Trophoblast cell (in vitro differentiated cells and primary cell): ENCODE results near the gene KCNH4.

ENCODE experiments used
- DNase-seq, 2 donors: peaks; one replicate each; pipeline ENCODE4 v3.0.0-alpha.2; 2016
- H2AFZ ChIP-seq: 2 replicates; pipeline ENCODE4 v1.6.1; 2013; ENCODE audit warnings: low read length, moderate library complexity, mild to moderate bottlenecking; ENCODE audit not compliant: insufficient read depth, poor library complexity
- H2AK5ac ChIP-seq: 2 replicates; pipeline ENCODE4 v1.6.1; 2013; ENCODE audit warnings: mild to moderate bottlenecking, low read length
- H2BK120ac ChIP-seq: 2 replicates; pipeline ENCODE4 v1.6.1; 2013; ENCODE audit warnings: low read length, mild to moderate bottlenecking, moderate library complexity; ENCODE audit not compliant: insufficient read depth, poor library complexity
- H2BK12ac ChIP-seq: 2 replicates; pipeline ENCODE4 v1.6.1; 2013; ENCODE audit warnings: mild to moderate bottlenecking, low read length, moderate library complexity
- H2BK5ac ChIP-seq: 2 replicates; pipeline ENCODE4 v1.6.1; 2013; ENCODE audit warnings: low read length, low read depth, moderate library complexity, mild to moderate bottlenecking; ENCODE audit not compliant: poor library complexity
- H3K14ac ChIP-seq: 2 replicates; pipeline ENCODE4 v1.6.1; 2013; ENCODE audit warnings: mild to moderate bottlenecking, low read length
- H3K18ac ChIP-seq: 2 replicates; pipeline ENCODE4 v1.6.1; 2013; ENCODE audit warnings: mild to moderate bottlenecking, low read length
- H3K23ac ChIP-seq: 2 replicates; pipeline ENCODE4 v1.6.1; 2013; ENCODE audit warnings: low read length
- H3K27ac ChIP-seq: 2 replicates; pipeline ENCODE4 v1.5.1; 2013; ENCODE audit warnings: low read depth, mild to moderate bottlenecking, inconsistent platforms, low read length, moderate library complexity
- H3K27me3 ChIP-seq: 2 replicates; pipeline ENCODE4 v1.6.1; 2013; ENCODE audit warnings: inconsistent platforms, mild to moderate bottlenecking, low read length, moderate library complexity; ENCODE audit not compliant: insufficient read depth
- H3K36me3 ChIP-seq, 2 experiments: 1 replicate in 1 of 2; 2 replicates in 1 of 2; pipeline ENCODE4 v1.6.1; 2013; ENCODE audit warnings: low read length in 2 of 2, mild to moderate bottlenecking in 2 of 2, moderate library complexity in 1 of 2; ENCODE audit not compliant: insufficient read depth in 2 of 2, control insufficient read depth in 1 of 2
- H3K4ac ChIP-seq: 2 replicates; pipeline ENCODE4 v1.6.1; 2013; ENCODE audit warnings: low read depth, mild to moderate bottlenecking, low read length, moderate library complexity
- H3K4me1 ChIP-seq, 2 experiments: 1 replicate in 1 of 2; 2 replicates in 1 of 2; pipeline ENCODE4 v1.6.1; 2013; ENCODE audit warnings: low read length in 2 of 2, mild to moderate bottlenecking in 2 of 2, moderate library complexity in 1 of 2; ENCODE audit not compliant: insufficient read depth in 2 of 2, control insufficient read depth in 1 of 2
- H3K4me2 ChIP-seq: 2 replicates; pipeline ENCODE4 v1.6.1; 2013; ENCODE audit warnings: inconsistent platforms, mild to moderate bottlenecking, low read length, moderate library complexity
- H3K4me3 ChIP-seq: 2 replicates; pipeline ENCODE4 v1.5.1; 2013; ENCODE audit warnings: mild to moderate bottlenecking, low read depth, low read length, inconsistent platforms
- H3K79me1 ChIP-seq: one replicate; pipeline ENCODE4 v1.6.1; 2013; ENCODE audit warnings: low read length
- H3K79me2 ChIP-seq: 2 replicates; pipeline ENCODE4 v1.6.1; 2013; ENCODE audit warnings: low read length, mild to moderate bottlenecking; ENCODE audit not compliant: control insufficient read depth, insufficient read depth, poor library complexity
- H3K9ac ChIP-seq: 2 replicates; pipeline ENCODE4 v1.6.1; 2013; ENCODE audit warnings: mild to moderate bottlenecking, low read length
- H3K9me3 ChIP-seq: 2 replicates; pipeline ENCODE4 v1.6.1; 2013; ENCODE audit warnings: low read depth, mild to moderate bottlenecking, control low read depth, inconsistent platforms, low read length; ENCODE audit not compliant: insufficient read depth
- H4K12ac ChIP-seq: 2 replicates; pipeline ENCODE4 v1.6.1; 2013; ENCODE audit warnings: low read depth, mild to moderate bottlenecking, low read length, moderate library complexity
- H4K8ac ChIP-seq: 2 replicates; pipeline ENCODE4 v1.6.1; 2013; ENCODE audit warnings: low read depth, mild to moderate bottlenecking, low read length, moderate library complexity
- H4K91ac ChIP-seq: one replicate; pipeline ENCODE4 v1.6.1; 2013; ENCODE audit warnings: low read depth, mild to moderate bottlenecking, low read length, moderate library complexity
- WGBS: extraction: QIAGEN DNeasy Blood & Tissue Kit; methylation state at CpG from one replicate; pipeline ENCODE4 v1.1.7; 2013; ENCODE audit warnings: missing lambda C conversion rate; ENCODE audit not compliant: insufficient read length, insufficient coverage; ENCODE audit errors: extremely low coverage; 5-methylcytosine and 5-hydroxymethylcytosine counted together

The KCNH4 gene

GRCh38 chr17:42193969-42194899 lies 13.3 kb upstream of the KCNH4 start, which contains the start of gene GHDC:
Gene GHDC, minus strand, starts transcription at chr17:42194494. Its CDS starts 913 bp downstream, at chr17:42193581.
- Histone ChIP-seq H2BK12ac (no peak within 1 kb of the TSS), H2BK120ac (no peak within 1 kb of the TSS), H3K79me2 (no peaks in the 10 kb centered on the region), H2AK5ac (no peak within 1 kb of the TSS), H3K14ac (no peak within 1 kb of the TSS), H3K4me1 (peaks cover 0 to 4% of the 10 kb centered on the region in 2 experiments), H3K9ac (no peak within 1 kb of the TSS), H2AFZ (peak within 1 kb of the TSS; percentile 52), H4K12ac (peak within 1 kb of the TSS; percentile 37), H3K23ac (no peak within 1 kb of the TSS), H3K18ac (peak within 1 kb of the TSS; percentile 16), H4K91ac (peak within 1 kb of the TSS; percentile 45), H3K4me2 (peak within 1 kb of the TSS; percentile 40), H3K36me3 (no peaks in the 10 kb centered on the region), H3K4me3 (peak within 1 kb of the TSS; percentile 38), H3K9me3 (no peaks in the 10 kb centered on the region), H3K27me3 (no peaks in the 10 kb centered on the region), H3K4ac (no peak within 1 kb of the TSS), H2BK5ac (no peak within 1 kb of the TSS), H4K8ac (peak within 1 kb of the TSS; percentile 89), H3K27ac (no peak within 1 kb of the TSS), H3K79me1 (peaks cover 2% of the 10 kb centered on the region)
- WGBS: no CpG with 5 or more reads among the region's 24 CpGs
- DNase-seq: peak; percentile 66 to 75

GRCh38 chr17:42193216-42193968 lies 12.4 kb upstream of the KCNH4 start:
- H2BK12ac ChIP-seq: no peak overlapping the region
- H2BK120ac ChIP-seq: no peak overlapping the region
- no peak overlapping the region for H3K4me2 ChIP-seq
- no peaks in the 10 kb centered on the region for H3K79me2 ChIP-seq
- peaks cover 2% of the 10 kb centered on the region for H3K79me1 ChIP-seq
- no peak overlapping the region for H4K8ac ChIP-seq
- H3K23ac ChIP-seq: no peak overlapping the region
- H2AFZ ChIP-seq: peak overlapping the region; percentile 52
- H2AK5ac ChIP-seq: no peak overlapping the region
- no peak for DNase-seq
- no peaks in the 10 kb centered on the region for H3K36me3 ChIP-seq
- no peak overlapping the region for H3K27ac ChIP-seq
- no peak overlapping the region for H4K12ac ChIP-seq
- no peak overlapping the region for H3K18ac ChIP-seq
- H3K4me3 ChIP-seq: no peak overlapping the region
- no peak overlapping the region for H3K14ac ChIP-seq
- H3K27me3 ChIP-seq: no peaks in the 10 kb centered on the region
- no CpG with 5 or more reads among the region's 12 CpGs for WGBS
- no peak overlapping the region for H3K4ac ChIP-seq
- H3K9ac ChIP-seq: no peak overlapping the region
- H3K4me1 ChIP-seq: peaks cover 0 to 4% of the 10 kb centered on the region in 2 experiments
- no peak overlapping the region for H4K91ac ChIP-seq
- no peaks in the 10 kb centered on the region for H3K9me3 ChIP-seq
- H2BK5ac ChIP-seq: no peak overlapping the region

GRCh38 chr17:42192189-42193126 lies 11.5 kb upstream of the KCNH4 start:
- Histone ChIP-seq H4K91ac (no peak overlapping the region), H2AK5ac (no peak overlapping the region), H2AFZ (no peak overlapping the region), H2BK120ac (no peak overlapping the region), H3K18ac (no peak overlapping the region), H3K79me2 (no peaks in the 10 kb centered on the region), H3K4ac (no peak overlapping the region), H4K12ac (no peak overlapping the region), H3K36me3 (no peaks in the 10 kb centered on the region), H3K23ac (no peak overlapping the region), H3K27me3 (no peaks in the 10 kb centered on the region), H2BK12ac (no peak overlapping the region), H3K14ac (no peak overlapping the region), H3K4me2 (no peak overlapping the region), H3K9ac (no peak overlapping the region), H3K4me1 (peaks cover 0 to 4% of the 10 kb centered on the region in 2 experiments), H3K27ac (no peak overlapping the region), H3K79me1 (peaks cover 2% of the 10 kb centered on the region), H4K8ac (no peak overlapping the region), H3K9me3 (no peaks in the 10 kb centered on the region), H2BK5ac (no peak overlapping the region), H3K4me3 (no peak overlapping the region)
- no CpG with 5 or more reads among the region's 23 CpGs for WGBS
- no peak for DNase-seq

GRCh38 chr17:42191275-42191608 lies 10.3 kb upstream of the KCNH4 start:
- no peak for DNase-seq
- no peak overlapping the region for H2BK5ac ChIP-seq
- H3K4me3 ChIP-seq: no peak overlapping the region
- H4K12ac ChIP-seq: no peak overlapping the region
- no peak overlapping the region for H4K8ac ChIP-seq
- H3K18ac ChIP-seq: no peak overlapping the region
- H3K27me3 ChIP-seq: no peaks in the 10 kb centered on the region
- no peaks in the 10 kb centered on the region for H3K79me2 ChIP-seq
- no peak overlapping the region for H2AK5ac ChIP-seq
- H3K4me1 ChIP-seq: peaks cover 0 to 4% of the 10 kb centered on the region in 2 experiments
- H3K36me3 ChIP-seq: no peaks in the 10 kb centered on the region
- H3K79me1 ChIP-seq: peaks cover 2% of the 10 kb centered on the region
- H3K14ac ChIP-seq: no peak overlapping the region
- H2BK12ac ChIP-seq: no peak overlapping the region
- H3K9me3 ChIP-seq: no peaks in the 10 kb centered on the region
- H3K23ac ChIP-seq: no peak overlapping the region
- H2BK120ac ChIP-seq: no peak overlapping the region
- H3K9ac ChIP-seq: no peak overlapping the region
- H3K4me2 ChIP-seq: no peak overlapping the region
- H3K4ac ChIP-seq: no peak overlapping the region
- H4K91ac ChIP-seq: no peak overlapping the region
- H2AFZ ChIP-seq: no peak overlapping the region
- no CpG with 5 or more reads among the region's 5 CpGs for WGBS
- no peak overlapping the region for H3K27ac ChIP-seq
